ENCODE measurements around the gene PRRC2B.

PRRC2B gene

GRCh38 chr9:131409458-131409992 lies 15.6 kb downstream of the PRRC2B start:
- no peak for DNase-seq

GRCh38 chr9:131410044-131410491 lies 16.2 kb downstream of the PRRC2B start:
- peak in 3 of 5 experiments; percentile 34 to 79 (median 58) for DNase-seq

GRCh38 chr9:131411719-131412681 lies 18.1 kb downstream of the PRRC2B start:
- DNase-seq: no peak

GRCh38 chr9:131416509-131416908 lies 22.6 kb downstream of the PRRC2B start:
- no peak for DNase-seq

- peak in 1 of 5 experiments; percentile 42 for DNase-seq
Observed at GRCh38 chr9:131417264-131418142, 23.6 kb downstream of the PRRC2B start.

- DNase-seq: no peak
Observed at GRCh38 chr9:131418143-131419025, 24.5 kb downstream of the PRRC2B start.

GRCh38 chr9:131419026-131419614 lies 25.2 kb downstream of the PRRC2B start:
- DNase-seq: peak in 1 of 5 experiments; percentile 35

- DNase-seq: no peak
Observed at GRCh38 chr9:131419716-131420115, 25.8 kb downstream of the PRRC2B start.

GRCh38 chr9:131420980-131421624 lies 27.2 kb downstream of the PRRC2B start:
- peak in 1 of 5 experiments; percentile 27 for DNase-seq

GRCh38 chr9:131421691-131422090 lies 27.8 kb downstream of the PRRC2B start:
- no peak for DNase-seq

- no peak for DNase-seq
Observed at GRCh38 chr9:131422241-131422792, 28.4 kb downstream of the PRRC2B start.

GRCh38 chr9:131423171-131423581 lies 29.3 kb downstream of the PRRC2B start:
- DNase-seq: no peak

GRCh38 chr9:131426545-131426944 lies 32.7 kb downstream of the PRRC2B start:
- DNase-seq: no peak

- no peak for DNase-seq
Observed at GRCh38 chr9:131429121-131430012, 35.5 kb downstream of the PRRC2B start.

GRCh38 chr9:131432050-131432449 lies 38.2 kb downstream of the PRRC2B start:
- no peak for DNase-seq

- DNase-seq: no peak
Observed at GRCh38 chr9:131432597-131433301, 38.9 kb downstream of the PRRC2B start.

- DNase-seq: no peak
Observed at GRCh38 chr9:131433302-131433854, 39.5 kb downstream of the PRRC2B start.

- no peak for DNase-seq
Observed at GRCh38 chr9:131434673-131435072, 40.8 kb downstream of the PRRC2B start.
